B cell (primary cell): ENCODE data around the gene PAIP2. TPM values are rescaled to one million over a fixed set of nuclear protein-coding genes. Genes with fewer than 3 reads are reported as not detected.

Source experiments
- ATAC-seq: fragments of 200-7000 bp; cut with Tn5 transposase; one replicate; pipeline ENCODE4 v1.10.0; 2021; ENCODE audit warnings: low read depth, mild to moderate bottlenecking, moderate number of reproducible peaks, moderate library complexity
- CTCF ChIA-PET: fragments of 350-600 bp; sonication (Branson Sonifier 250); formaldehyde crosslinking; loops from one replicate; lab custom pipeline; 2021; ENCODE audit warnings: antibody characterized with exemption, inconsistent platforms; lab: Charles Lee
- POLR2A ChIA-PET: fragments of 350-600 bp; sonication (Branson Sonifier 250); formaldehyde crosslinking; loops from one replicate; lab custom pipeline; 2021; ENCODE audit warnings: antibody characterized with exemption; lab: Charles Lee
- DNase-seq: peaks from one replicate; pipeline ENCODE4 v3.0.0; 2013
- H2AFZ ChIP-seq: 2 replicates; pipeline ENCODE4 v1.6.1; 2012; ENCODE audit warnings: mild to moderate bottlenecking, low read depth, low read length; ENCODE audit not compliant: insufficient read depth, poor library complexity, severe bottlenecking
- H3K27ac ChIP-seq, 2 donors: 1 replicate in 1 of 2; 2 replicates in 1 of 2; pipeline ENCODE4 v1.5.1; 2012 to 2013; ENCODE audit warnings: low read length in 2 of 2, mild to moderate bottlenecking in 2 of 2, moderate library complexity in 1 of 2
- H3K27me3 ChIP-seq, 4 experiments: fragments of 200-600 bp in 1 of 4; sonication (generic) in 1 of 4; replicated peaks in 1 of 4; 1 replicate in 2 of 4; 2 replicates in 2 of 4; pipeline versions ENCODE4 v1.6.1 to v1.7.0; 2013 to 2016; ENCODE audit warnings: low read length in 3 of 4, mild to moderate bottlenecking in 2 of 4, mixed read lengths in 1 of 4, moderate library complexity in 1 of 4; ENCODE audit not compliant: insufficient read depth in 4 of 4, control insufficient read depth in 3 of 4; ENCODE audit errors: control extremely low read depth in 1 of 4
- H3K36me3 ChIP-seq, 2 experiments: replicated peaks in 1 of 2; 1 replicate in 1 of 2; 2 replicates in 1 of 2; pipeline versions ENCODE4 v1.6.1 to v1.7.1; 2013; ENCODE audit warnings: low read length in 1 of 2; ENCODE audit not compliant: insufficient read depth in 2 of 2, control insufficient read depth in 1 of 2; ENCODE audit errors: control extremely low read depth in 1 of 2, extremely low read depth in 1 of 2
- H3K4me1 ChIP-seq, 2 donors: fragments of 200-600 bp in 1 of 2; sonication (generic) in 1 of 2; 1 replicate in 1 of 2; 2 replicates in 1 of 2; pipeline versions ENCODE4 v1.5.1 to v1.6.1; 2013 to 2017; ENCODE audit warnings: low read length in 2 of 2; ENCODE audit not compliant: control insufficient read depth in 2 of 2, insufficient read depth in 2 of 2
- H3K4me2 ChIP-seq: replicated peaks from 2 replicates; pipeline ENCODE3; 2012; ENCODE audit warnings: mild to moderate bottlenecking, low read depth, low read length; ENCODE audit not compliant: poor library complexity, severe bottlenecking
- H3K4me3 ChIP-seq, 5 experiments: fragments of 200-600 bp in 1 of 5; sonication (generic) in 1 of 5; 1 replicate in 3 of 5; 2 replicates in 2 of 5; pipeline versions ENCODE4 v1.5.1 to v1.7.0; 2011 to 2016; ENCODE audit warnings: low read length in 4 of 5, mild to moderate bottlenecking in 4 of 5, low read depth in 2 of 5, control low read depth in 1 of 5, moderate library complexity in 1 of 5; ENCODE audit not compliant: insufficient read depth in 1 of 5; ENCODE audit errors: control extremely low read depth in 1 of 5, extremely low read depth in 1 of 5
- H3K79me2 ChIP-seq: fragments of 200-600 bp; sonication (generic); one replicate; pipeline ENCODE4 v1.6.0; 2016; ENCODE audit warnings: low read length; ENCODE audit not compliant: control insufficient read depth, insufficient read depth
- H3K9ac ChIP-seq: fragments of 200-600 bp; sonication (generic); 2 replicates; pipeline ENCODE4 v1.6.1; 2017; ENCODE audit warnings: mild to moderate bottlenecking, low read length, moderate library complexity
- H3K9me3 ChIP-seq, 3 donors: one replicate each; pipeline versions ENCODE4 v1.6.1 to v1.7.1; 2013; ENCODE audit warnings: low read length in 2 of 3; ENCODE audit not compliant: control insufficient read depth in 2 of 3, insufficient read depth in 1 of 3; ENCODE audit errors: control extremely low read depth in 1 of 3
- H4K20me1 ChIP-seq: 2 replicates; pipeline ENCODE4 v1.6.0; 2012; ENCODE audit warnings: mild to moderate bottlenecking, low read length; ENCODE audit not compliant: insufficient read depth, control insufficient read depth, poor library complexity, severe bottlenecking
- H3K27ac Mint-ChIP-seq: one replicate; pipeline ENCODE4 v1.8.0; 2021; ENCODE audit warnings: mixed read lengths
- H3K27me3 Mint-ChIP-seq: one replicate; pipeline ENCODE4 v1.8.0; 2021; ENCODE audit warnings: mixed read lengths
- H3K4me1 Mint-ChIP-seq: one replicate; pipeline ENCODE4 v1.8.0; 2021; ENCODE audit warnings: mixed read lengths
- H3K4me3 Mint-ChIP-seq: one replicate; pipeline ENCODE4 v1.8.0; 2021; ENCODE audit warnings: mixed read lengths
- H3K9me3 Mint-ChIP-seq: one replicate; pipeline ENCODE4 v1.8.0; 2022; ENCODE audit warnings: mixed read lengths; ENCODE audit not compliant: insufficient read depth
- CTCF ChIP-seq: fragments of 200-600 bp; IDR thresholded peaks from one replicate; pipeline ENCODE4 v1.8.0; 2022; ENCODE audit warnings: antibody characterized with exemption, mild to moderate bottlenecking
- EZH2 ChIP-seq: IDR thresholded peaks from 2 replicates; pipeline ENCODE4 v1.6.1; 2012; ENCODE audit warnings: borderline replicate concordance, low read depth, mild to moderate bottlenecking, moderate library complexity, low read length; ENCODE audit not compliant: insufficient read depth, poor library complexity, severe bottlenecking
- WGBS: methylation state at CpG from one replicate; pipeline ENCODE4 v1.1.5; 2013; ENCODE audit warnings: missing lambda C conversion rate; ENCODE audit not compliant: insufficient coverage; 5-methylcytosine and 5-hydroxymethylcytosine counted together
- intact Hi-C: fragments of 100-400 bp; cut with micrococcal nuclease; formaldehyde crosslinking; loops from one replicate; pipeline ENCODE4 v1.10.0; 2022
- polyA plus RNA-seq: library from polyadenylated mRNA; depleted of rRNA; stranded (reverse); fragments of >200 nt; gene quantifications from 2 replicates; pipeline ENCODE4 v1.2.3, GENCODE V29; 2012
- total RNA-seq, 2 donors: library from RNA; stranded (reverse); fragments of 120-200 nt in 1 of 2; gene quantifications; 1 replicate in 1 of 2; 2 replicates in 1 of 2; pipeline versions ENCODE4 v1.2.3 to v1.2.4, GENCODE V29; 2013 to 2022

The PAIP2 gene
- total and polyA plus RNA-seq, 2 donors (not counting 1 experiment from before 2014, with no cell fraction given) = 38.5 to 121 TPM

DNA sequence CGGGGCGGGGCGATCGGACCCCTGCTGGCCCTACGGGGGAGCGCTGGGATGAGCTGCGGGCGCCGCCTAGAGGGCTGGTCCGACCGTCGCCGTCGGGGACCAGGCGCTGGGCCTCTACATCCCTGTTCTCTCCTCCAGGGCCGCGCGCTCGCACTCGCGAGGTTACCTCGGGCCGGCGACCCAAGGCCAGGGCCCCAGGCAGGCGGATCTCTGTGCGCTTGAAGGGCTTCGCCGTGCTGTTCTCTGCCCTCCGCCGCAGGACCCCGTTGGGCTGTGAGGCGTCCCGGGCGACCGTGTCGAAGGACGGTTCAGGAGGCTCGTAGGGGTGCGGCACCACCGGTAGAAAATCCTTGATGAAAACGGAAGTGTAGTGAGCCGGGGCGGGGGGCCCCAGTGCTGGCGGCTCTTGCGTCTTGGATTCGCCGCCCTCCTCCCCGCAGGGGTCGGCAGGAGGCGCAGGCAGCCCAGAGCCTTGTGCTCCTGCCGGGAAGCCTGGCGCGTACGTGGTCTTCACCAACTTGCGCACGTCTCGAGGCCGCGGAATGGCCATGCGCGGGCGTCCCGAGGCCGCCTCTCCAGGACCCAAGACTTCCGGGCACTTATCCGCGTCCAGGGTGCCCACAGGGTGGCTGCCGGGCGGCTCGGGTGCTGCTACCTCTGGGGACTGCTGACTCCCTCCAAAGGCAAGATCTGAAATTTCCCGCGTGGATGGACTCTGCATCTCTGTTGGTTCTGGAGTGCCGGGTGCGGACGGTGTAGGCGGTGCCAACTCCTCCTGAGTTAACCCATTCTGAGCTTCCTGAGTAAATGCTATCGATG is 51.2 kb downstream of the PAIP2 start:
- Histone ChIP-seq H3K4me2 (peak overlapping the region; percentile 91), H3K27ac (peak overlapping the region; percentile 60 to 65), H3K36me3 (no peaks in the 10 kb centered on the region), H3K9me3 (peaks cover 0 to 4% (median 0%) of the 10 kb centered on the region in 3 donors), H2AFZ (peak overlapping the region; percentile 88), H3K79me2 (peaks cover 28% of the 10 kb centered on the region), H3K9ac (peak overlapping the region; percentile 70), H3K27me3 (no peaks in the 10 kb centered on the region), H3K4me1 (peaks cover 44 to 60% of the 10 kb centered on the region in 2 donors), H4K20me1 (peaks cover 7% of the 10 kb centered on the region), H3K4me3 (peak overlapping the region; percentile 69 to 90 (median 80))
- no peaks in the 10 kb centered on the region for H3K9me3 Mint-ChIP-seq
- H3K27me3 Mint-ChIP-seq = no peaks in the 10 kb centered on the region
- WGBS = under 1% methylated on average over 77 of the region's 77 CpGs
- peaks cover 46% of the 10 kb centered on the region for H3K4me1 Mint-ChIP-seq
- POLR2A ChIA-PET = interaction anchor here (0.6 to 8.4 kb wide), 4 partner anchors 10 to 99 kb away, joined by 3 to 70 read pairs (median 4); partner anchors contain the start of genes MATR3, PAIP2 and SPATA24
- peak overlapping the region; percentile 93 for H3K27ac Mint-ChIP-seq
- intact Hi-C loops = loop anchor here (1.0 to 5.0 kb wide), 6 partner anchors 46 to 816 kb away; partner anchors contain the start of genes DNAJC18, HSPA9 and PAIP2
- H3K4me3 Mint-ChIP-seq = peak overlapping the region; percentile 99
- DNase-seq (peak; percentile 93), ATAC-seq (peak; percentile 56)
- TF ChIP-seq CTCF (peak; percentile 94), EZH2 (no peak)
- CTCF ChIA-PET = interaction anchor here (0.6 to 3.1 kb wide), 11 partner anchors 13 to 567 kb away, joined by 3 to 16 read pairs (median 4); partner anchors contain the start of genes DNAJC18, MATR3 and PAIP2
